LNCaP clone FGC (cell line): Measurements from ENCODE around the gene METTL26.

Experiments
- DNase-seq: peaks from one replicate; pipeline ENCODE4 v3.0.0-alpha.2; 2011; ENCODE audit warnings: low read depth
- H3K4me3 ChIP-seq: 2 replicates; pipeline ENCODE4 v1.5.1; 2011; ENCODE audit warnings: mild to moderate bottlenecking, low read depth, low read length, control low read depth
- TF ChIP-seq, protein P1 (sequence below): IDR thresholded peaks from 2 replicates; pipeline ENCODE4 v1.5.1; 2012; ENCODE audit warnings: mild to moderate bottlenecking; ENCODE audit not compliant: control insufficient read depth, insufficient read depth; ENCODE audit errors: extremely low read depth

The METTL26 gene

DNA sequence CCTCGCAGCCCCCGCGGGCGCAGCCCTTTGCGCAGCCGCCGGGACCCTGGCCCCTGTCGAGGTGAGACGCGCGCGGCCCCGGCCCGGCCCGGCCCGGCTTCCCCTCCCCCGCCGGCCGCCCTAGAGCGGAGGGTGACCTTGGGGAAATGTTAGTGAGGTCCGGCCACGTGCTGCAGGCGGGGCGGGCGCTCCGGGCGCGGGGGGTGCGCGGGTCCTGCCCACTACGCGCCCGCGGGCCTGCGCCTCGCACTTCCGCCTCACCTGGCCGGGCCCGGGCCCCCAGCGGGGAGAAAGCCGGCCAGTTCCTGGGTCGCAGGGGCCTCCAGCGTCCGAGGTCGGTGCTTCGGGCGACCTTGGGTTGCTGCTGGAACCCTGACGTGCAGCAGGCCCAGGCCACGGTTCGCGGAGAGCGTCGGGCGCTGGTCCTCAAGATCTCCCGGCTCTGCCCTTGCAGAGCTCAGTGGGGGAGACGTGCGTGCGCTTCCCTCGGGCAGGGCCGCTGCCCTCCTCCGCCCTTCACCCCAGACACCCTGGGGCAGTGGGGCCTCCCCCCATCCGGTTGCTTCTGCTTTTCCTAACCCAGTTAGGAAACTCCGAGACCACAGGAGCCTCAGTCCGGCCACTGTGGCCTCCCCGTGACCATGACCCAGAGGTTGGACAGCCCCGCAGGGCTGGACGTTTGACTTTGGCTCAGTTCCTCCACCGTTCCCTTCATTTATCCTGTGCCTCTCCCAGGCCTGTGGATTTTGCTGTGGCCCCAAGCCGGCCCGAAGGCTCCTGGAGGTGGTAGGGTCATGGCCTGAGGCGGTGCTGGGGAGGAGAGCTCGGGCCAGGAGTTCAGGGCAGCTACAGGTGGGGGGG lies 6.3 kb upstream of the METTL26 start:
- TF ChIP-seq, protein P1, sequence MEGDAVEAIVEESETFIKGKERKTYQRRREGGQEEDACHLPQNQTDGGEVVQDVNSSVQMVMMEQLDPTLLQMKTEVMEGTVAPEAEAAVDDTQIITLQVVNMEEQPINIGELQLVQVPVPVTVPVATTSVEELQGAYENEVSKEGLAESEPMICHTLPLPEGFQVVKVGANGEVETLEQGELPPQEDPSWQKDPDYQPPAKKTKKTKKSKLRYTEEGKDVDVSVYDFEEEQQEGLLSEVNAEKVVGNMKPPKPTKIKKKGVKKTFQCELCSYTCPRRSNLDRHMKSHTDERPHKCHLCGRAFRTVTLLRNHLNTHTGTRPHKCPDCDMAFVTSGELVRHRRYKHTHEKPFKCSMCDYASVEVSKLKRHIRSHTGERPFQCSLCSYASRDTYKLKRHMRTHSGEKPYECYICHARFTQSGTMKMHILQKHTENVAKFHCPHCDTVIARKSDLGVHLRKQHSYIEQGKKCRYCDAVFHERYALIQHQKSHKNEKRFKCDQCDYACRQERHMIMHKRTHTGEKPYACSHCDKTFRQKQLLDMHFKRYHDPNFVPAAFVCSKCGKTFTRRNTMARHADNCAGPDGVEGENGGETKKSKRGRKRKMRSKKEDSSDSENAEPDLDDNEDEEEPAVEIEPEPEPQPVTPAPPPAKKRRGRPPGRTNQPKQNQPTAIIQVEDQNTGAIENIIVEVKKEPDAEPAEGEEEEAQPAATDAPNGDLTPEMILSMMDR = no peak
- peak overlapping the region; percentile 91 for H3K4me3 ChIP-seq
- no peak for DNase-seq

DNA sequence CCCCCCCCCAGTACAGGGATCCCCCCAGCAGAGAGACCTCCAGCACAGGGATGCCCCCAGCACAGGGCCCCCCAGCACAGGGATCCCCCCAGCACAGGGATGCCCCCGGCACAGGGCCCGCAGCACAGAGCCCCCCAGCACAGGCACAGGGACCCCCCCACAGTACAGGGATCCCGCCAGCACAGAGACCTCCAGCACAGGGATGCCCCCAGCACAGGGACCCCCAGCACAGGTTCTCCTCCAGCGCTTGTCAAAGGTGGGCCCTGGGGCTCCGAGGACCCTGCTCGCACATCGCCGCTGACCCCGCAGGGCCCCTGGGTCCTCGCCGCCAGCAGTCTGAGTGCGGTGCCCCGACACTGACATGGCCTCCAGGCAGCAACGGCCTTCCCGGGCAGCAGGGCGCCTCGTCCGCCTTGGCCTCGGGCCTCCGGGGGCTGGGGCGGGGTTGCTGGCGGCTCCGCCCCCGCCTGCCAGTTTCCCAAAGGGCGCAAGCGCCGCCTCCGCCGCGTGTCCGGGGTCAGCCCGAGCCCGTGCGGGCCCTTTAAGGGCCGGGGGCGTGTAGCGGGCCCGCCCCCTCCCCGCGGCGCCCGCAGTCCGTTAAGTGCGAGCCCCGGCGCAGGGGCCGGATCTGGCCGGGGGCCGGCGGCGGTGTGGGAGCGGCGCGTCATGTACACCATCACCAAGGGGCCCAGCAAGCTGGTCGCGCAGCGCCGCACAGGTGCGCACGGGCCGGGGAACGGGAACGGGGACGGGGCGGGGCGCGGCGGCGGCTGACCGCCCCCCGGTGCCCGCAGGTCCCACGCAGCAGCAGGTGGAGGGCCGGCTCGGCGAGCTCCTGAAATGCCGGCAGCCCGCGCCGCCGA lies 5.5 kb upstream of the METTL26 start, which contains the start of gene MCRIP2:
Gene MCRIP2 (plus strand): TSS at position 503 of the 863 bp plus-strand sequence. CDS start 164 bp downstream, at position 667.
- no peak for DNase-seq
- H3K4me3 ChIP-seq = peak within 1 kb of the TSS; percentile 91
- TF ChIP-seq, protein P1 = no peak

DNA sequence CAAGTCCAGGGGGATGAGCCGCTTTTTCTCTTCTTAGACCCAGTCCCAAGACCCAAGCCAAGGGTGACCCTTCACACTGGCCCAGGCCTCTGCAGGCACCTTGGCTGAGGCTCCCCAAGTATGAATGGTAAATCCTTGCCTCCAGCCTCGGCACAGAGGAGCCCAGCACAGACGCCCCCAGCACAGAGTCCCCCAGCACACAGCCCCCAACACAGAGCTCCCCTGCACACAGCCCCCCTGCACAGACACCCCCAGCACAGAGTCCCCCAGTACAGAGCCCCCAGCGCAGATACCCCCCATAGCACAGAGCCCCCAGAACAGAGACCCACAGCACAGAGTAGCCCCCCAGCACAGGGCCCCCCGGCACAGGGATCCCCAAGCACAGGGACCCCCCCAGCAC lies 4.5 kb upstream of the METTL26 start:
- H3K4me3 ChIP-seq = peak overlapping the region; percentile 91
- TF ChIP-seq, protein P1 = no peak
- no peak for DNase-seq

DNA sequence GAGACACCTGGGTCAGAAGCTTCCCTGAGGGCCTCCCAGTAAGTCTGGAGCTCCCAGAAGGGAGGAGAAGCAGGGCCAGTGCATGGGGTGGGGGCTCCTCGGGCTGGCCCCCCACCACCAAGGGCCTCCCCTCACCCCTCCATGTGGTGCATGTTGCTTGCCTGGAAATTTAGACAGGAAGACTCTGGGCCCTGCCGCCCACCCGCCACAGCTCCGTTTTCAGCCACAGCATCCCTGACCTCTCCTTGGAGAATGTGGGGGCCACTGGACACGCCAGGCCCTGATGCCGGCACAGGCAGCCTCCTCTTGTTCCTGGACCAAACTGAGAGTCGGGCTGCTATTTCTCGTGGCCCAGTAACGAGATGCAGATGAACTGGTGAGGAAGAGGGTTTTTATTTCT lies 2.7 kb upstream of the METTL26 start:
- no peak for DNase-seq
- TF ChIP-seq, protein P1 = no peak
- H3K4me3 ChIP-seq = no peak overlapping the region

DNA sequence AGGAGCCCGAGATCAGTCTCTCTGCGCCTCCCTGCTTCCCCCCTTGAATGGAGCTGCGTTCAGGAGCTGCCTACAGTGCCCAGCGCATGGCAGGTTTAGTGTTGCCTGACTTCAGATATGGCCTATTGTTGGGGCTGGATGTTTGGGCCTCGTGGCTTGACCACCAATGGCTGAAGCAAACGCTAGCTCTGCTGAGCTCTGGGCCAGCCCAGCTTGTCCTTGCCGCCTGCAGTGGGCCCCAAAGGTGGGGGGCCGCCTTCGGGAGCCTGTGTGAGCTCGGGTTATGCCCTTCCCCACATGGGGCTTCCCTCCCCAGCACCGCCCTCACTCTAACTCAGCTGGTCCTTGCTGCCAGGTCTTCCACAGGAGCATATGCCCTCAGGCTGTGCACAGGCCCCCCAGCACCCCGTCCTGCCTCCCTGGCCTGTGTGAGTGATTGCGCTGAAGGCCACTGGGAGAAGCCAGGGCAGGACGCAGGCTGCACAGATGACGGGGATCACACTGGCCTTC lies 2.0 kb upstream of the METTL26 start:
- no peak overlapping the region for H3K4me3 ChIP-seq
- TF ChIP-seq, protein P1 = no peak
- DNase-seq = no peak

DNA sequence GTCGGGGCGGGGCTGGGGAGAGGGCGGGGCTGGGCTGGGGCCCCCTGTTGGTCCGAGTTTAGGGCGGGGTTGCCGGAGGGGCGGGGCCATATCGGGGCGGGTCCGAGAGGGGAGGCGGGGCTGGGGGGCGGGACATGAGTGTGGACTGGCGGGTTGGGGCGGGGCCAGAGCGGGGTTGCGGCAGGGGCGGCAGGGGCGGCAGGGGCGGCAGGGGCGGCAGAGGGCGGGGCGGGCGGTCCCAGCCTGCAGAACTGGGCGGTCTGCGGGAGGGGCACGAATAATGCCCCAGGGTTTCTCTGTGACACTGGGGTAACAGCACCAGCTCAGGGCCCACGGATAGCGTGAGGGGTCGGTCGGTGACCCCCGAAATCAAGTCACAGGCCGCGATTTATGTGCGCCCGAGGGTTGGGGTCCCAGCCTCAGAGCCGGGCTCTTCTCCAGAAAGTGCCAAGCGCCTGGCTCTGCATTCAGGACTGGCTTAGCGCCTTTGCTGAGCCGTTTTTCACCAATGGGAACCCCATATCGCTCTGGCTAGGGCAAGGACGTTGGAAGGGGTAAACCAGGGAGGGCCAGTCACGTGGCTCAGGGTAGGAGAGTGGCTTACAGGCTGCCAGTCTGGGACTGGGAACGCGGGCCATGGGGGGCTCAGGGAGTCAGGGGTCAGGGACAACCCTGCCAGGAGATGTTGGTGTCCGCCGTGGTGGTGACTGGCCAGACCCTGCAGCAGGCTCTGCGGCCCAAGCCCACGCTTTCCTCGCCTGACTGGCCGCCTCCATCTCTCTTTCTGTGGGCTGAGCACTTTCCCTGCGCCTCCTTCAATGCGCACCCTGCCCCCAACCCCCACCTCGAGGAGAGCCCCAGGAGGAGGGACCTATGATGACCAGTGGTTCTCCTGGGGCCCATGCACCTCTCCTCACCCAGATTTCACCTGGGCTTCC lies 1.2 kb upstream of the METTL26 start:
- no peak for DNase-seq
- peak overlapping the region; percentile 87 for H3K4me3 ChIP-seq
- TF ChIP-seq, protein P1 = no peak
